SU-DHL-6 (cell line): Measurements from ENCODE around the gene ATOSA.

Experiments
- H2AFZ ChIP-seq: fragments of 200-600 bp; sonication (generic); 2 replicates; pipeline ENCODE4 v1.6.1; 2014; ENCODE audit warnings: low read depth, mild to moderate bottlenecking, moderate library complexity, mixed read lengths, antibody characterized with exemption, low read length; ENCODE audit not compliant: severe bottlenecking
- H3F3A ChIP-seq: fragments of 200-600 bp; shearing (Covaris generic); 2 replicates; pipeline ENCODE4 v1.6.0; 2016; ENCODE audit warnings: antibody characterized with exemption, mild to moderate bottlenecking; ENCODE audit not compliant: insufficient read depth
- H3K27ac ChIP-seq: fragments of 200-600 bp; sonication (generic); 2 replicates; pipeline ENCODE4 v1.5.1; 2016; ENCODE audit warnings: low read depth, mild to moderate bottlenecking, low read length, moderate library complexity, mixed read lengths
- H3K27me3 ChIP-seq: fragments of 200-600 bp; sonication (generic), shearing (Covaris generic); 2 replicates; pipeline ENCODE4 v1.6.0; 2014; ENCODE audit warnings: mild to moderate bottlenecking, low read length
- H3K36me3 ChIP-seq: fragments of 200-600 bp; sonication (generic); 2 replicates; pipeline ENCODE4 v1.6.1; 2014; ENCODE audit warnings: mild to moderate bottlenecking, low read length, mixed read lengths
- H3K4me2 ChIP-seq: fragments of 300-600, 200-600 bp; shearing (Covaris generic), sonication (generic); 2 replicates; pipeline ENCODE4 v1.6.0; 2014; ENCODE audit warnings: low read length, low read depth, mild to moderate bottlenecking; ENCODE audit not compliant: poor library complexity, severe bottlenecking
- H3K4me3 ChIP-seq: fragments of 200-600 bp; sonication (generic); 2 replicates; pipeline ENCODE4 v1.5.1; 2014; ENCODE audit warnings: antibody characterized with exemption, low read length, mild to moderate bottlenecking, mixed read lengths; ENCODE audit not compliant: insufficient read depth, poor library complexity, severe bottlenecking
- H3K79me2 ChIP-seq: fragments of 200-600 bp; sonication (generic); 2 replicates; pipeline ENCODE4 v1.6.1; 2014; ENCODE audit warnings: mild to moderate bottlenecking, low read length, moderate library complexity; ENCODE audit not compliant: insufficient read depth
- H3K9ac ChIP-seq: fragments of 200-600 bp; sonication (generic); 2 replicates; pipeline ENCODE4 v1.7.0; 2014; ENCODE audit warnings: mild to moderate bottlenecking, low read length
- H3K9me2 ChIP-seq: fragments of 200-600 bp; sonication (generic); replicated peaks from 2 replicates; pipeline ENCODE4 v1.6.1; 2014; ENCODE audit warnings: low read length; ENCODE audit not compliant: insufficient read depth
- H3K9me3 ChIP-seq: fragments of 200-600 bp; sonication (generic); 2 replicates; pipeline ENCODE4 v1.6.1; 2014; ENCODE audit warnings: low read length, mixed read lengths; ENCODE audit not compliant: insufficient read depth
- H4K20me1 ChIP-seq: fragments of 200-600 bp; sonication (generic); 2 replicates; pipeline ENCODE4 v1.6.1; 2014; ENCODE audit warnings: low read depth, mild to moderate bottlenecking, antibody characterized with exemption, low read length, moderate library complexity, mixed read lengths
- CTCF ChIP-seq: fragments of 200-600 bp; sonication (generic); IDR thresholded peaks from one replicate; pipeline ENCODE4 v1.5.1; 2017; ENCODE audit warnings: antibody characterized with exemption, mild to moderate bottlenecking, low read length, moderate library complexity; ENCODE audit not compliant: insufficient read depth, poor library complexity, severe bottlenecking
- EZH2phosphoT487 ChIP-seq: fragments of 200-600 bp; sonication (generic), shearing (Covaris generic); conservative IDR thresholded peaks from 2 replicates; pipeline ENCODE4 v1.6.1; 2018; ENCODE audit warnings: mild to moderate bottlenecking, antibody characterized with exemption, low read length, moderate library complexity, mixed read lengths

The ATOSA gene

GRCh38 chr15:52649686-52650085 is 29.5 kb downstream of the ATOSA start:
- Histone ChIP-seq H3F3A (peaks cover 15% of the 10 kb centered on the region; the same call in 1 of the 2 replicates), H3K4me3 (no peak overlapping the region), H3K9me2 (no peaks in the 10 kb centered on the region), H4K20me1 (0 out of 2 replicates have a peak, but pooled peaks cover 2% of the 10 kb centered on the region), H3K27me3 (no peaks in the 10 kb centered on the region), H3K79me2 (peaks cover 22% of the 10 kb centered on the region), H3K27ac (no peak overlapping the region), H3K9me3 (no peaks in the 10 kb centered on the region), H3K9ac (no peak overlapping the region), H3K36me3 (peaks cover 43% of the 10 kb centered on the region), H3K4me2 (no peak overlapping the region), H2AFZ (no peak overlapping the region)
- TF ChIP-seq EZH2phosphoT487 = no peak
- TF ChIP-seq CTCF = no peak

GRCh38 chr15:52645916-52646315 is 33.3 kb downstream of the ATOSA start:
- Histone ChIP-seq H3K4me2 (no peak overlapping the region), H3K79me2 (peaks cover 9% of the 10 kb centered on the region; the same call in 1 of the 2 replicates), H3K36me3 (peaks cover 19% of the 10 kb centered on the region; the same call in 1 of the 2 replicates)

GRCh38 chr15:52642386-52643361 is 36.5 kb downstream of the ATOSA start:
- Histone ChIP-seq H3K27ac (no peak overlapping the region), H3K9ac (no peak overlapping the region), H3K9me3 (no peaks in the 10 kb centered on the region)

More at GRCh38 chr15:52645916-52646315, 33.3 kb downstream of the ATOSA start:
- TF ChIP-seq EZH2phosphoT487 = no peak
- TF ChIP-seq CTCF = no peak
- no peak overlapping the region for H3K4me3 ChIP-seq
- H3K9ac ChIP-seq = no peak overlapping the region
- no peak overlapping the region for H2AFZ ChIP-seq
- H4K20me1 ChIP-seq = 0 out of 2 replicates have a peak, but pooled peaks cover 2% of the 10 kb centered on the region
- H3K9me2 ChIP-seq = no peaks in the 10 kb centered on the region
- H3K27me3 ChIP-seq = no peaks in the 10 kb centered on the region
- no peak overlapping the region for H3K27ac ChIP-seq
- H3K9me3 ChIP-seq = no peaks in the 10 kb centered on the region
- peaks cover 9% of the 10 kb centered on the region; the same call in 1 of the 2 replicates for H3F3A ChIP-seq

More at GRCh38 chr15:52642386-52643361, 36.5 kb downstream of the ATOSA start:
- no peak overlapping the region for H3K4me3 ChIP-seq
- no peak overlapping the region for H3K4me2 ChIP-seq
- peaks cover 8% of the 10 kb centered on the region; the same call in 1 of the 2 replicates for H3F3A ChIP-seq
- 0 out of 2 replicates have a peak, but pooled peaks cover 1% of the 10 kb centered on the region for H4K20me1 ChIP-seq
- H3K79me2 ChIP-seq = peaks cover 9% of the 10 kb centered on the region
- H3K9me2 ChIP-seq = no peaks in the 10 kb centered on the region
- H2AFZ ChIP-seq = no peak overlapping the region
- no peaks in the 10 kb centered on the region for H3K27me3 ChIP-seq
- H3K36me3 ChIP-seq = peaks cover 8% of the 10 kb centered on the region; the same call in 1 of the 2 replicates
- TF ChIP-seq CTCF (no peak), EZH2phosphoT487 (no peak)
